GM23338 (cell line): Measurements from ENCODE around the gene RNU1-3. TPM values are rescaled to one million over a fixed set of nuclear protein-coding genes. Genes with fewer than 3 reads are reported as not detected.
A peak's percentile ranks its signal among the peaks of the same experiment; 100 is the strongest.

Experiments
- ATAC-seq: fragments of 200-7000 bp; cut with Tn5 transposase; 3 replicates; pipeline ENCODE4 v1.9.1; 2020
- DNase-seq: peaks from one replicate; pipeline ENCODE4 v3.0.0-alpha.2; 2015; ENCODE audit warnings: low spot score
- H2AFZ ChIP-seq: fragments of 200-600 bp; sonication (generic); 2 replicates; pipeline ENCODE4 v1.8.0; 2016; ENCODE audit warnings: antibody characterized with exemption, mild to moderate bottlenecking, moderate library complexity
- H3F3A ChIP-seq: fragments of 200-600 bp; sonication (generic); replicated peaks from 2 replicates; pipeline ENCODE4 v1.8.0; 2017; ENCODE audit warnings: antibody characterized with exemption, mixed run types, low read depth
- H3K27ac ChIP-seq: fragments of 200-600 bp; sonication (generic); 2 replicates; pipeline ENCODE4 v1.6.1; 2016; ENCODE audit warnings: low read depth
- H3K27me3 ChIP-seq: fragments of 200-600 bp; sonication (generic); 2 replicates; pipeline ENCODE4 v1.8.0; 2016; ENCODE audit warnings: mild to moderate bottlenecking, mixed run types, moderate library complexity; ENCODE audit not compliant: insufficient read depth
- H3K36me3 ChIP-seq: fragments of 200-600 bp; sonication (generic); 2 replicates; pipeline ENCODE4 v1.8.0; 2016; ENCODE audit warnings: mild to moderate bottlenecking; ENCODE audit not compliant: insufficient read depth
- H3K4me1 ChIP-seq: fragments of 200-600 bp; sonication (generic); 2 replicates; pipeline ENCODE4 v1.8.0; 2016; ENCODE audit warnings: mild to moderate bottlenecking, moderate library complexity; ENCODE audit not compliant: insufficient read depth
- H3K4me2 ChIP-seq: fragments of 200-600 bp; sonication (generic); 2 replicates; pipeline ENCODE4 v1.7.1; 2017; ENCODE audit warnings: mixed run types
- H3K4me3 ChIP-seq: fragments of 200-600 bp; sonication (generic); 2 replicates; pipeline ENCODE4 v1.6.1; 2016; ENCODE audit warnings: mixed run types
- H3K79me2 ChIP-seq: fragments of 200-600 bp; sonication (generic); replicated peaks from 2 replicates; pipeline ENCODE4 v1.8.0; 2017; ENCODE audit warnings: mild to moderate bottlenecking; ENCODE audit not compliant: insufficient read depth
- H3K9me2 ChIP-seq: fragments of 200-600 bp; sonication (generic); 2 replicates; pipeline ENCODE4 v1.8.0; 2017; ENCODE audit not compliant: insufficient read depth
- H4K20me1 ChIP-seq: fragments of 200-600 bp; sonication (generic); replicated peaks from 2 replicates; pipeline ENCODE4 v1.8.0; 2017; ENCODE audit warnings: mild to moderate bottlenecking; ENCODE audit not compliant: insufficient read depth
- H3K27ac Mint-ChIP-seq: 2 replicates; pipeline ENCODE4 v1.8.0; 2020; ENCODE audit warnings: inconsistent platforms, mild to moderate bottlenecking, moderate library complexity, mixed read lengths
- H3K27me3 Mint-ChIP-seq: 3 replicates; pipeline ENCODE4 v1.8.0; 2022; ENCODE audit warnings: low read depth, mild to moderate bottlenecking, moderate library complexity, mixed read lengths, inconsistent platforms; ENCODE audit not compliant: insufficient read depth, poor library complexity
- H3K36me3 Mint-ChIP-seq: 3 replicates; pipeline ENCODE4 v1.8.0; 2021; ENCODE audit warnings: low read depth, mild to moderate bottlenecking, inconsistent platforms, moderate library complexity, mixed read lengths
- H3K4me1 Mint-ChIP-seq: 3 replicates; pipeline ENCODE4 v1.8.0; 2020; ENCODE audit warnings: mild to moderate bottlenecking, inconsistent platforms, mixed read lengths
- H3K4me3 Mint-ChIP-seq: 3 replicates; pipeline ENCODE4 v1.8.0; 2021; ENCODE audit warnings: moderate library complexity, mild to moderate bottlenecking, inconsistent platforms, mixed read lengths
- H3K9me3 Mint-ChIP-seq: 3 replicates; pipeline ENCODE4 v1.8.0; 2020; ENCODE audit warnings: moderate library complexity, mild to moderate bottlenecking, inconsistent platforms, mixed read lengths
- CREB1 ChIP-seq: fragments of 250-450 bp; sonication (Bioruptor Pico); IDR thresholded peaks from 2 replicates; pipeline ENCODE4 v1.5.0; 2020; ENCODE audit warnings: low read depth, mild to moderate bottlenecking, moderate library complexity
- EZH2 ChIP-seq: fragments of 200-600 bp; sonication (generic); IDR thresholded peaks from one replicate; pipeline ENCODE4 v1.8.0; 2017; ENCODE audit warnings: antibody characterized with exemption, mild to moderate bottlenecking, low read depth; ENCODE audit not compliant: unreplicated experiment
- EZH2phosphoT487 ChIP-seq: fragments of 200-600 bp; sonication (generic); IDR thresholded peaks from one replicate; pipeline ENCODE4 v1.8.1; 2018; ENCODE audit warnings: antibody characterized with exemption; ENCODE audit not compliant: unreplicated experiment
- STAT1 ChIP-seq: IDR thresholded peaks from one replicate; pipeline ENCODE4 v1.6.1; 2016; ENCODE audit warnings: antibody characterized with exemption; ENCODE audit not compliant: unreplicated experiment
- ZNF331 ChIP-seq: fragments of 250-450 bp; sonication (Bioruptor Pico); IDR thresholded peaks from 2 replicates; pipeline ENCODE4 v1.5.0; 2020; ENCODE audit warnings: low read depth, mild to moderate bottlenecking, moderate library complexity
- polyA plus RNA-seq: library from polyadenylated mRNA; unstranded; fragments of >200 nt; fragmentation: Nextera tagmentation; extraction: Ambion mirVana; gene quantifications from 2 replicates; pipeline ENCODE4 v1.2.1, GENCODE V29; 2016
- total RNA-seq: library from RNA; depleted of rRNA; stranded (reverse); fragments of >200 nt; shearing (Covaris generic); gene quantifications from 2 replicates; pipeline ENCODE4 v1.2.3, GENCODE V29; 2014
- TF ChIP-seq, protein P1 (sequence below): fragments of 250-450 bp; sonication (Bioruptor Pico); IDR thresholded peaks from 2 replicates; pipeline ENCODE4 v1.5.0; 2020; ENCODE audit warnings: mild to moderate bottlenecking, moderate library complexity
- TF ChIP-seq, protein P2 (sequence below): IDR thresholded peaks from one replicate; pipeline ENCODE4 v1.6.1; 2018; ENCODE audit warnings: antibody characterized with exemption; ENCODE audit not compliant: unreplicated experiment

Gene RNU1-3
- total and polyA plus RNA-seq, 2 experiments from 2014 or later, result not detected

DNA sequence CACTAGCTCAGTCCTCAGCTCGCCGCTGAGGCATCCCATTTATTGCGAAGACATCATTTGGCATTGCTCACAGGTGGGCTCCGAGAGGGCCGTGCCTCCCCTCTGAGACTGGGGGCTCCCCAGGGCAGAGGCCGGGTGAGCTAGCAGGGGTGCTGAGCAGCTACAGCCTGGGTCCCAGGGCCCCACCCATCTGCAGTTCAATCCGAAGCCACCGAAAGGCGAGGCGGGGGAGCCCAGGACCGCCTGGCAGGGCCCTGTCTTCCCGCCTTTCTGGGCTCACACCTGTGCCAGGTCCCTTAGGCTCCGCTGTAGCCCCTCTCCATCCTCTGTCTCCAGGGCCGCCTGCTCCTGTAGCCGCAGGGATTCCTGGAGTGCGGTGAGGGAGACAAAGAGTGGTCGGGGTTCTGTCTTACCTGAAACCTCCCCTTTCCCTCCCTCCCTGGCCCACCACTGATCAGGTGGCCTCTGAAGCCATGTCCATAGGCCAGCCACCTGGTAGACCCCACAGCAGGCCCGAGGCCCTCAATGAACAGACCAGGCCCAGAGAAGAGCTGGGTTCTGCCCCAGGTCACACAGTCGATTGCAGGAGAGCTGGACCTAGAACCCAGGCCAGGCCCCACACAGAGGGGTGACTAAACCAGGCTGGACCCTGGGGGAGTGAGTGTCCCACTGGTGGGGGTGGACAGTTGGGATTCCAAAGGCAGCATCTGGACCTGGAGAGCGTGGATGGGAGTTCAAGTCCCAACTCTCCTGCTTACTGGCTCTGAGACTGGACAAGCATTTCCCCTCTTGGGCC, 35.3 kb downstream of the RNU1-3 start:
- Histone ChIP-seq H3K79me2 (no peaks in the 10 kb centered on the region), H3K36me3 (peaks cover 10% of the 10 kb centered on the region; the same call in 1 of the 2 replicates), H3F3A (0 out of 2 replicates have a peak, but pooled peaks cover under 1% of the 10 kb centered on the region), H3K27me3 (no peaks in the 10 kb centered on the region), H3K27ac (no peak overlapping the region), H3K9me2 (no peaks in the 10 kb centered on the region), H2AFZ (no peak overlapping the region), H3K4me3 (no peak overlapping the region), H3K4me2 (no peak overlapping the region), H3K4me1 (no peaks in the 10 kb centered on the region), H4K20me1 (peaks cover 25% of the 10 kb centered on the region)
- H3K36me3 Mint-ChIP-seq, result peaks cover 46% of the 10 kb centered on the region
- H3K4me3 Mint-ChIP-seq, result no peak overlapping the region
- no peaks in the 10 kb centered on the region for H3K4me1 Mint-ChIP-seq
- H3K9me3 Mint-ChIP-seq, result no peaks in the 10 kb centered on the region
- DNase-seq (no peak), ATAC-seq (peak; percentile 12)
- TF ChIP-seq, protein P1, sequence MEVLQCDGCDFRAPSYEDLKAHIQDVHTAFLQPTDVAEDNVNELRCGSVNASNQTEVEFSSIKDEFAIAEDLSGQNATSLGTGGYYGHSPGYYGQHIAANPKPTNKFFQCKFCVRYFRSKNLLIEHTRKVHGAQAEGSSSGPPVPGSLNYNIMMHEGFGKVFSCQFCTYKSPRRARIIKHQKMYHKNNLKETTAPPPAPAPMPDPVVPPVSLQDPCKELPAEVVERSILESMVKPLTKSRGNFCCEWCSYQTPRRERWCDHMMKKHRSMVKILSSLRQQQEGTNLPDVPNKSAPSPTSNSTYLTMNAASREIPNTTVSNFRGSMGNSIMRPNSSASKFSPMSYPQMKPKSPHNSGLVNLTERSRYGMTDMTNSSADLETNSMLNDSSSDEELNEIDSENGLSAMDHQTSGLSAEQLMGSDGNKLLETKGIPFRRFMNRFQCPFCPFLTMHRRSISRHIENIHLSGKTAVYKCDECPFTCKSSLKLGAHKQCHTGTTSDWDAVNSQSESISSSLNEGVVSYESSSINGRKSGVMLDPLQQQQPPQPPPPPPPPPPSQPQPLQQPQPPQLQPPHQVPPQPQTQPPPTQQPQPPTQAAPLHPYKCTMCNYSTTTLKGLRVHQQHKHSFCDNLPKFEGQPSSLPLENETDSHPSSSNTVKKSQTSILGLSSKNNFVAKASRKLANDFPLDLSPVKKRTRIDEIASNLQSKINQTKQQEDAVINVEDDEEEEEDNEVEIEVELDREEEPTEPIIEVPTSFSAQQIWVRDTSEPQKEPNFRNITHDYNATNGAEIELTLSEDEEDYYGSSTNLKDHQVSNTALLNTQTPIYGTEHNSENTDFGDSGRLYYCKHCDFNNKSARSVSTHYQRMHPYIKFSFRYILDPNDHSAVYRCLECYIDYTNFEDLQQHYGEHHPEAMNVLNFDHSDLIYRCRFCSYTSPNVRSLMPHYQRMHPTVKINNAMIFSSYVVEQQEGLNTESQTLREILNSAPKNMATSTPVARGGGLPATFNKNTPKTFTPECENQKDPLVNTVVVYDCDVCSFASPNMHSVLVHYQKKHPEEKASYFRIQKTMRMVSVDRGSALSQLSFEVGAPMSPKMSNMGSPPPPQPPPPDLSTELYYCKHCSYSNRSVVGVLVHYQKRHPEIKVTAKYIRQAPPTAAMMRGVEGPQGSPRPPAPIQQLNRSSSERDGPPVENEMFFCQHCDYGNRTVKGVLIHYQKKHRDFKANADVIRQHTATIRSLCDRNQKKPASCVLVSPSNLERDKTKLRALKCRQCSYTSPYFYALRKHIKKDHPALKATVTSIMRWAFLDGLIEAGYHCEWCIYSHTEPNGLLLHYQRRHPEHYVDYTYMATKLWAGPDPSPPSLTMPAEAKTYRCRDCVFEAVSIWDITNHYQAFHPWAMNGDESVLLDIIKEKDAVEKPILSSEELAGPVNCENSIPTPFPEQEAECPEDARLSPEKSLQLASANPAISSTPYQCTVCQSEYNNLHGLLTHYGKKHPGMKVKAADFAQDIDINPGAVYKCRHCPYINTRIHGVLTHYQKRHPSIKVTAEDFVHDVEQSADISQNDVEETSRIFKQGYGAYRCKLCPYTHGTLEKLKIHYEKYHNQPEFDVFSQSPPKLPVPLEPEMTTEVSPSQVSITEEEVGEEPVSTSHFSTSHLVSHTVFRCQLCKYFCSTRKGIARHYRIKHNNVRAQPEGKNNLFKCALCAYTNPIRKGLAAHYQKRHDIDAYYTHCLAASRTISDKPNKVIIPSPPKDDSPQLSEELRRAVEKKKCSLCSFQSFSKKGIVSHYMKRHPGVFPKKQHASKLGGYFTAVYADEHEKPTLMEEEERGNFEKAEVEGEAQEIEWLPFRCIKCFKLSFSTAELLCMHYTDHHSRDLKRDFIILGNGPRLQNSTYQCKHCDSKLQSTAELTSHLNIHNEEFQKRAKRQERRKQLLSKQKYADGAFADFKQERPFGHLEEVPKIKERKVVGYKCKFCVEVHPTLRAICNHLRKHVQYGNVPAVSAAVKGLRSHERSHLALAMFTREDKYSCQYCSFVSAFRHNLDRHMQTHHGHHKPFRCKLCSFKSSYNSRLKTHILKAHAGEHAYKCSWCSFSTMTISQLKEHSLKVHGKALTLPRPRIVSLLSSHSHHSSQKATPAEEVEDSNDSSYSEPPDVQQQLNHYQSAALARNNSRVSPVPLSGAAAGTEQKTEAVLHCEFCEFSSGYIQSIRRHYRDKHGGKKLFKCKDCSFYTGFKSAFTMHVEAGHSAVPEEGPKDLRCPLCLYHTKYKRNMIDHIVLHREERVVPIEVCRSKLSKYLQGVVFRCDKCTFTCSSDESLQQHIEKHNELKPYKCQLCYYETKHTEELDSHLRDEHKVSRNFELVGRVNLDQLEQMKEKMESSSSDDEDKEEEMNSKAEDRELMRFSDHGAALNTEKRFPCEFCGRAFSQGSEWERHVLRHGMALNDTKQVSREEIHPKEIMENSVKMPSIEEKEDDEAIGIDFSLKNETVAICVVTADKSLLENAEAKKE (CRISPR knock-in tag), result no peak
- no peak for TF ChIP-seq EZH2phosphoT487
- no peak for TF ChIP-seq STAT1
- TF ChIP-seq ZNF331, result no peak
- no peak overlapping the region for H3K27ac Mint-ChIP-seq
- H3K27me3 Mint-ChIP-seq, result peaks cover 11% of the 10 kb centered on the region

DNA sequence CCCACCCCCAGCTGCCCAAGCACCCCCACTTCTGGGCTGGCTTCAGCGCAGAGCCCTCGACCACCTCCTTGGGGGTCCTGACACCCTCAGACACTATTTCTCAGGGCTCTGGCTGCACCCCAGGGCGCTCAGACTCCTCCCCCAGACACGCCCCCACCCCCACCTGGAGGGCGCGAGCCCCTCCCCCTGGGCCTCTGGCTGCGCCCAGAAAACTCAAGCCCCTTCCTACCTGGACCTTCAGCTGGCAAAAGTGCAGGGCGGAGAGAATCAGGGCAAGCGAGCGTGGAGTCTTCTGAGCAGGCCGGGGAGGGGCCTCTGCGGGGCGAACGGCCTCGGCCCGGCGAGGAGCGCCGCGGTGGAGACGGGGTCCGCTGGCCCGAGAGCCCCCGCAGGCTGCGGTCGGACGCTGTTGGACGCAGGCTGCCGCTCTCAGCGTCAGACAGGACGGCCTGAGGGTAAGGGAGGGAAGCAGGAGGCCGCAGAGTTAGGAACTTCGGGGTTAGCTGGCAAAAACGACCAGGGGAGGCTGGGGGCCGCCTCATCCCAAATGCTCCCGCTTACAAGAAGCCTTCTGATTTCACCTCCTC, 36.0 kb downstream of the RNU1-3 start:
- Histone ChIP-seq H3F3A (no peaks in the 10 kb centered on the region), H3K4me3 (no peak overlapping the region), H3K27ac (no peak overlapping the region), H3K4me2 (no peak overlapping the region), H3K79me2 (no peaks in the 10 kb centered on the region), H4K20me1 (peaks cover 19% of the 10 kb centered on the region), H3K27me3 (no peaks in the 10 kb centered on the region), H2AFZ (no peak overlapping the region), H3K9me2 (no peaks in the 10 kb centered on the region), H3K36me3 (peaks cover 10% of the 10 kb centered on the region; the same call in 1 of the 2 replicates), H3K4me1 (no peaks in the 10 kb centered on the region)
- H3K27ac Mint-ChIP-seq, result no peak overlapping the region
- no peak overlapping the region for H3K4me3 Mint-ChIP-seq
- H3K36me3 Mint-ChIP-seq, result peaks cover 51% of the 10 kb centered on the region
- no peaks in the 10 kb centered on the region for H3K4me1 Mint-ChIP-seq
- peak; percentile 28 for DNase-seq
- ATAC-seq, result peak; percentile 13
- H3K27me3 Mint-ChIP-seq, result peaks cover 13% of the 10 kb centered on the region
- H3K9me3 Mint-ChIP-seq, result no peaks in the 10 kb centered on the region
- no peak for TF ChIP-seq STAT1
- TF ChIP-seq EZH2phosphoT487, result no peak
- TF ChIP-seq CREB1 (CRISPR knock-in tag), result no peak
- TF ChIP-seq, protein P2, sequence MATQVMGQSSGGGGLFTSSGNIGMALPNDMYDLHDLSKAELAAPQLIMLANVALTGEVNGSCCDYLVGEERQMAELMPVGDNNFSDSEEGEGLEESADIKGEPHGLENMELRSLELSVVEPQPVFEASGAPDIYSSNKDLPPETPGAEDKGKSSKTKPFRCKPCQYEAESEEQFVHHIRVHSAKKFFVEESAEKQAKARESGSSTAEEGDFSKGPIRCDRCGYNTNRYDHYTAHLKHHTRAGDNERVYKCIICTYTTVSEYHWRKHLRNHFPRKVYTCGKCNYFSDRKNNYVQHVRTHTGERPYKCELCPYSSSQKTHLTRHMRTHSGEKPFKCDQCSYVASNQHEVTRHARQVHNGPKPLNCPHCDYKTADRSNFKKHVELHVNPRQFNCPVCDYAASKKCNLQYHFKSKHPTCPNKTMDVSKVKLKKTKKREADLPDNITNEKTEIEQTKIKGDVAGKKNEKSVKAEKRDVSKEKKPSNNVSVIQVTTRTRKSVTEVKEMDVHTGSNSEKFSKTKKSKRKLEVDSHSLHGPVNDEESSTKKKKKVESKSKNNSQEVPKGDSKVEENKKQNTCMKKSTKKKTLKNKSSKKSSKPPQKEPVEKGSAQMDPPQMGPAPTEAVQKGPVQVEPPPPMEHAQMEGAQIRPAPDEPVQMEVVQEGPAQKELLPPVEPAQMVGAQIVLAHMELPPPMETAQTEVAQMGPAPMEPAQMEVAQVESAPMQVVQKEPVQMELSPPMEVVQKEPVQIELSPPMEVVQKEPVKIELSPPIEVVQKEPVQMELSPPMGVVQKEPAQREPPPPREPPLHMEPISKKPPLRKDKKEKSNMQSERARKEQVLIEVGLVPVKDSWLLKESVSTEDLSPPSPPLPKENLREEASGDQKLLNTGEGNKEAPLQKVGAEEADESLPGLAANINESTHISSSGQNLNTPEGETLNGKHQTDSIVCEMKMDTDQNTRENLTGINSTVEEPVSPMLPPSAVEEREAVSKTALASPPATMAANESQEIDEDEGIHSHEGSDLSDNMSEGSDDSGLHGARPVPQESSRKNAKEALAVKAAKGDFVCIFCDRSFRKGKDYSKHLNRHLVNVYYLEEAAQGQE, result no peak
- no peak for TF ChIP-seq EZH2
